ENCODE data around the gene ENAH.

DNA sequence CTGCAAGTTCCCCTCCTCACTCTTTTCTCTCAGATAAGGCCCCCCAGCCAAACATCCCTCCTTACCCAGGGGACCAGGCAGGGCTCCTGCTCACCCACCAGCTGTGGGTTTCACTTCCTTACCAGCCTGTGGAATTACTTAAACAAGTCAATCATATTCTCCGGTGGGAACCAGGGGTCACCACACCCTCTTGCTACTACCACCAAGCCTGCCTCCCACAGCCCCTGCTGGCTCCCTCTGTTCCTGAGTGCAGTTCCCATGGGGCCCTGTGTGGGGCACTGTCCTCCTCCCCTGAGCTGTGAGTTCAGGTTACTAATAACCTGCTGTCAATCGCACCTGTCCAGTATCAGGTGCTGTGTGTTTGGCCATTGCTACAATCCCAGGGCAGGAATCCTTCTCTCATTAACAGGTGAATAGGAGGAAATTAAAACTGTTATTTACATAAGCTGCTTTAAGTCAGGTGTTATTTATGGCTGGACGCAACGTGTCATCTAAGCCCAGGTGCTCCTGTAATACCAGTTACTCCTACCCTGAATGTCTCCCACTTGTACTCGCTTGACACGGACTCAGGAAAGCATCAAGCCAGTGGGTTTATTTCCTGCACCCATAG, 172.0 kb downstream of the ENAH start:
- TF ChIP-seq CTCF (IDR thresholded peaks at IDR 0.05; ENCODE audit: low read depth, low read length) (peak; percentile 99), EZH2phosphoT487 (IDR thresholded peaks at IDR 0.05; ENCODE audit: low read depth) (no peak)
